Caco-2 (cell line): Measurements from ENCODE around the gene MICOS13. TPM values are rescaled to one million over a fixed set of nuclear protein-coding genes. Genes with fewer than 3 reads are reported as not detected.

ENCODE experiments used
- BruUV-seq: library from RNA; stranded (reverse); fragments of 400-500 nt; replicated peaks from 2 replicates; lab custom pipeline; 2021; lab: Mats Ljungman, UMichigan
- CTCF ChIA-PET: fragments of 300-600 bp; sonication (Branson Sonifier 250); formaldehyde crosslinking; loops from one replicate; lab custom pipeline; 2022; ENCODE audit warnings: antibody characterized with exemption; lab: Charles Lee
- POLR2A ChIA-PET: fragments of 300-600 bp; sonication (Branson Sonifier 250); formaldehyde crosslinking; loops from one replicate; lab custom pipeline; 2022; ENCODE audit warnings: antibody characterized with exemption; lab: Charles Lee
- DNase-seq, 2 experiments: peaks; one replicate each; pipeline versions ENCODE4 v3.0.0 to v3.0.0-alpha.2; 2020 to 2022
- H3K27me3 ChIP-seq: replicated peaks from 2 replicates; pipeline ENCODE4 v1.6.0; 2011; ENCODE audit warnings: low read length; ENCODE audit not compliant: control insufficient read depth, insufficient read depth
- H3K36me3 ChIP-seq: 2 replicates; pipeline ENCODE4 v1.5.1; 2011; ENCODE audit warnings: low read length; ENCODE audit not compliant: control insufficient read depth, insufficient read depth
- H3K4me1 ChIP-seq: fragments of 250-450 bp; sonication (Bioruptor Pico); 2 replicates; pipeline ENCODE4 v1.5.1; 2020; ENCODE audit warnings: mild to moderate bottlenecking
- H3K4me3 ChIP-seq: 2 replicates; pipeline ENCODE4 v1.5.1; 2011; ENCODE audit warnings: low read depth, mild to moderate bottlenecking, control low read depth, low read length
- H3K9me3 ChIP-seq: fragments of 250-450 bp; sonication (Bioruptor Pico); 2 replicates; pipeline ENCODE4 v1.5.1; 2020; ENCODE audit warnings: mild to moderate bottlenecking, moderate library complexity
- H3K27ac Mint-ChIP-seq: one replicate; pipeline ENCODE4 v1.8.0; 2022; ENCODE audit warnings: mixed read lengths; ENCODE audit not compliant: unreplicated experiment
- H3K27me3 Mint-ChIP-seq: one replicate; pipeline ENCODE4 v1.8.0; 2022; ENCODE audit warnings: mixed read lengths; ENCODE audit not compliant: insufficient read depth, unreplicated experiment
- H3K36me3 Mint-ChIP-seq: one replicate; pipeline ENCODE4 v1.8.0; 2022; ENCODE audit warnings: mild to moderate bottlenecking, mixed read lengths; ENCODE audit not compliant: insufficient read depth, unreplicated experiment
- H3K4me1 Mint-ChIP-seq: one replicate; pipeline ENCODE4 v1.8.0; 2022; ENCODE audit warnings: low read depth, mixed read lengths; ENCODE audit not compliant: unreplicated experiment
- H3K4me3 Mint-ChIP-seq: one replicate; pipeline ENCODE4 v1.8.0; 2022; ENCODE audit warnings: mild to moderate bottlenecking, moderate library complexity, mixed read lengths; ENCODE audit not compliant: unreplicated experiment
- H3K9me3 Mint-ChIP-seq: one replicate; pipeline ENCODE4 v1.8.0; 2022; ENCODE audit warnings: mixed read lengths; ENCODE audit not compliant: unreplicated experiment
- CTCF ChIP-seq, 2 experiments: fragments of 200-600 bp in 1 of 2; IDR thresholded peaks; 1 replicate in 1 of 2; 2 replicates in 1 of 2; pipeline versions ENCODE4 v1.5.1 to v1.8.0; 2011 to 2022; ENCODE audit warnings: antibody characterized with exemption in 1 of 2, control low read depth in 1 of 2, inconsistent platforms in 1 of 2, low read depth in 1 of 2, low read length in 1 of 2, mild to moderate bottlenecking in 1 of 2, moderate library complexity in 1 of 2; ENCODE audit not compliant: insufficient read depth in 1 of 2, severe bottlenecking in 1 of 2, unreplicated experiment in 1 of 2
- intact Hi-C: fragments of 100-400 bp; cut with micrococcal nuclease; formaldehyde crosslinking; loops from one replicate; pipeline ENCODE4 v1.10.0; 2022; ENCODE audit not compliant: unreplicated experiment
- total RNA-seq: library from RNA; stranded (reverse); gene quantifications from 2 replicates; pipeline ENCODE4 v1.2.3, GENCODE V29; 2022

The MICOS13 gene
- total RNA-seq, 1 experiment from 2014 or later: 43.1 TPM

DNA sequence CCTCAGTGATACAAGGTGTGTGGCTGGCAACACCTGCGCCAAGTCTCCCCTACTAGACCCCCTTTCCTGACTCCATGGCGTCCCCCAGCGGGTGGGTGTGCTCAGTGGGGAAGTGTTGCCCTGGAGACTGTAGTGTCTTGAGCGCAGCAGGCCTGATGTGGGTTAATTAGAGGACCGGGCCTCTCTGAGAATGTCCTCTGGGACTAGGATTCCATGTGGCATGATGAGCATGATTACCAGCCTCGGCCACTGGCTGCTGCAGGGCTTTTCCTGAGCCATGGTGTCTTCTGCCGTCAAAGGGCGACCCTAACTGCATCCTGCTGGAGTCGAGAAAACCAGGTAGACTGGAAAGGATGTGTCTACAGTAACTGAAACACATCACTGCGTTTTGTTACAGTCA is 28.1 kb downstream of the MICOS13 start:
- no peak for DNase-seq
- POLR2A ChIA-PET: no interaction called here
- BruUV-seq: no TSS peak
- H3K9me3 Mint-ChIP-seq: no peaks in the 10 kb centered on the region
- no peak overlapping the region for H3K27ac Mint-ChIP-seq
- TF ChIP-seq CTCF (IDR thresholded peaks at IDR 0.05; ENCODE audit: insufficient read depth in 1 of 2, low read depth in 1 of 2, low read length in 1 of 2, severe bottlenecking in 1 of 2, unreplicated experiment in 1 of 2): no peak
- no peaks in the 10 kb centered on the region for H3K4me1 ChIP-seq
- no peak overlapping the region for H3K4me3 Mint-ChIP-seq
- no peaks in the 10 kb centered on the region for H3K27me3 Mint-ChIP-seq
- H3K4me3 ChIP-seq: no peak overlapping the region
- H3K36me3 Mint-ChIP-seq: peaks cover 93% of the 10 kb centered on the region
- H3K36me3 ChIP-seq: peaks cover 2% of the 10 kb centered on the region
- no peaks in the 10 kb centered on the region for H3K9me3 ChIP-seq
- no peaks in the 10 kb centered on the region for H3K4me1 Mint-ChIP-seq
- intact Hi-C loops: no loop called here
- no peaks in the 10 kb centered on the region for H3K27me3 ChIP-seq
- CTCF ChIA-PET: no interaction called here

DNA sequence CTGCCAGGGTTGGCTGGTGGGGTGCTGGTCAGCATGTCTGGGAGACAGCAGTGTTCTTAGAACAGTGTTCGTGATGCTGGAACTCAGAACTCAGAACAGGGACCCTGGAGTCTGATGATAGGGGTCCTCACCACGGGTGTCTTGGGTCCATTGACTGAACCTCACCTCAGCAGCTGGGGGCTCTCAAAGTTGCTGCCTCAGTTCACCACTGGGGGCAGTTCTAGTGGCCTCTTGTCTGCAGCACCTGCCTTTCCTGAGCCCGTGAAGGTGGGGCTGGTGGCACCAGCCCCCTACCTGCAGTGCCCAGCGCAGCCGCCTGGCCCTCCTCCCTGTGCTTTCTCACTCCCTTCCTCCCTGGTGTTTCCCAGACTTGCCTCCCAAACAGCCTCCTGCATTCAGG is 29.0 kb downstream of the MICOS13 start:
- no peak for DNase-seq
- CTCF ChIA-PET: no interaction called here
- Histone ChIP-seq H3K9me3 (no peaks in the 10 kb centered on the region), H3K4me1 (no peaks in the 10 kb centered on the region), H3K27me3 (no peaks in the 10 kb centered on the region), H3K4me3 (no peak overlapping the region), H3K36me3 (peaks cover 2% of the 10 kb centered on the region)
- no TSS peak for BruUV-seq
- no peaks in the 10 kb centered on the region for H3K9me3 Mint-ChIP-seq
- POLR2A ChIA-PET: no interaction called here
- no peaks in the 10 kb centered on the region for H3K27me3 Mint-ChIP-seq
- no peaks in the 10 kb centered on the region for H3K4me1 Mint-ChIP-seq
- H3K36me3 Mint-ChIP-seq: peaks cover 94% of the 10 kb centered on the region
- H3K4me3 Mint-ChIP-seq: no peak overlapping the region
- TF ChIP-seq CTCF (IDR thresholded peaks at IDR 0.05; ENCODE audit: insufficient read depth in 1 of 2, low read depth in 1 of 2, low read length in 1 of 2, severe bottlenecking in 1 of 2, unreplicated experiment in 1 of 2): no peak
- intact Hi-C loops: no loop called here
- H3K27ac Mint-ChIP-seq: no peak overlapping the region

DNA sequence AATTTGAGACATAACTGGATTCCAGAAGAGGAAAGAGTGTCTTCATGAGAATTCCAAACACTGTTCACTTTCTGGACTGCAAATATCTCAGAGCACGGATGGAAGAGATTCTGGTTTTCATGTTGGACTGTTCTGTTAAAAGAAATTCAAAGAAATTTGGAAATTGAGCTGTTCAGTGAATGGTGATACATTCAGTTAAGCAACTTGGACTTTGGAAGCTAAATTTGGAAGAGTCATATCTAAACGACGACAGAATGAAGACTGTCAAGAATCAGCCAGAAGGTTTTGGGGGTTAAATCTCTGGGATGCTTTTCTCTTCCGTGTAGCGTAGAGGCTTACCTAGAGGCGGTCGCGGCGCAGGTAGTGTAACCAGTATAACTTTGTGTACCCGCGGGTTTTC is 31.9 kb downstream of the MICOS13 start:
- H3K9me3 Mint-ChIP-seq: no peaks in the 10 kb centered on the region

More for the DNA sequence above, 31.9 kb downstream of the MICOS13 start:
- peaks cover 94% of the 10 kb centered on the region for H3K36me3 Mint-ChIP-seq
- Histone ChIP-seq H3K4me3 (no peak overlapping the region), H3K4me1 (no peaks in the 10 kb centered on the region), H3K36me3 (peaks cover 2% of the 10 kb centered on the region; the same call in 1 of the 2 replicates), H3K27me3 (no peaks in the 10 kb centered on the region), H3K9me3 (no peaks in the 10 kb centered on the region)
- no peak for DNase-seq
- ChIA-PET POLR2A (interaction anchor here (0.5 kb wide), 1 partner anchor 22 kb away, joined by 3 read pairs; no protein-coding TSS in a partner anchor), CTCF (no interaction called here)
- TF ChIP-seq CTCF (IDR thresholded peaks at IDR 0.05; ENCODE audit: insufficient read depth in 1 of 2, low read depth in 1 of 2, low read length in 1 of 2, severe bottlenecking in 1 of 2, unreplicated experiment in 1 of 2): no peak
- intact Hi-C loops: no loop called here
- H3K27me3 Mint-ChIP-seq: no peaks in the 10 kb centered on the region
- H3K4me1 Mint-ChIP-seq: no peaks in the 10 kb centered on the region
- BruUV-seq: no TSS peak
- no peak overlapping the region for H3K27ac Mint-ChIP-seq
- H3K4me3 Mint-ChIP-seq: no peak overlapping the region
